ENCODE results near the gene PPIL6.
"Not testable (repeated sequence)": the region's sequence is repeated elsewhere in the genome, so short reads cannot be mapped to it uniquely, and the experiment has no call there.

The PPIL6 gene

GRCh38 chr6:109466212-109466923 is 25.9 kb upstream of the PPIL6 start:
- no peak for DNase-seq (ENCODE audit: low read depth in 3 of 3, low spot score in 1 of 3)

GRCh38 chr6:109465772-109466171 is 25.3 kb upstream of the PPIL6 start:
- no peak for DNase-seq (ENCODE audit: low read depth in 3 of 3, low spot score in 1 of 3)

- no peak for DNase-seq (ENCODE audit: low read depth in 3 of 3, low spot score in 1 of 3)
Measured at GRCh38 chr6:109461733-109462526, 21.5 kb upstream of the PPIL6 start.

GRCh38 chr6:109461205-109461604 is 20.8 kb upstream of the PPIL6 start:
- DNase-seq (ENCODE audit: low read depth in 3 of 3, low spot score in 1 of 3): not testable (repeated sequence)

GRCh38 chr6:109460161-109460829 is 19.9 kb upstream of the PPIL6 start:
- no peak for DNase-seq (ENCODE audit: low read depth in 3 of 3, low spot score in 1 of 3)

- peak in 1 of 3 donors; percentile 30 for DNase-seq (ENCODE audit: low read depth in 3 of 3, low spot score in 1 of 3)
Measured at GRCh38 chr6:109458774-109459531, 18.5 kb upstream of the PPIL6 start.

- no peak for DNase-seq (ENCODE audit: low read depth in 3 of 3, low spot score in 1 of 3)
Measured at GRCh38 chr6:109457562-109457996, 17.2 kb upstream of the PPIL6 start.

- no peak for DNase-seq (ENCODE audit: low read depth in 3 of 3, low spot score in 1 of 3)
Measured at GRCh38 chr6:109456710-109457561, 16.5 kb upstream of the PPIL6 start.

- DNase-seq (ENCODE audit: low read depth in 3 of 3, low spot score in 1 of 3): no peak
Measured at GRCh38 chr6:109456111-109456583, 15.7 kb upstream of the PPIL6 start.

- peak; percentile 28 to 58 (median 40) for DNase-seq (ENCODE audit: low read depth in 3 of 3, low spot score in 1 of 3)
Measured at GRCh38 chr6:109455437-109456110, 15.1 kb upstream of the PPIL6 start, which contains the start of gene MICAL1. MICAL1 (minus strand) TSS chr6:109455772; CDS start chr6:109454196, 1,576 bp downstream.

GRCh38 chr6:109454496-109455436 is 14.3 kb upstream of the PPIL6 start:
- peak; percentile 29 to 42 (median 34) for DNase-seq (ENCODE audit: low read depth in 3 of 3, low spot score in 1 of 3)

GRCh38 chr6:109453594-109454495 is 13.4 kb upstream of the PPIL6 start:
- no peak for DNase-seq (ENCODE audit: low read depth in 3 of 3, low spot score in 1 of 3)

- DNase-seq (ENCODE audit: low read depth in 3 of 3, low spot score in 1 of 3): no peak
Measured at GRCh38 chr6:109453156-109453555, 12.7 kb upstream of the PPIL6 start.

GRCh38 chr6:109452181-109452580 is 11.8 kb upstream of the PPIL6 start:
- no peak for DNase-seq (ENCODE audit: low read depth in 3 of 3, low spot score in 1 of 3)

- DNase-seq (ENCODE audit: low read depth in 3 of 3, low spot score in 1 of 3): no peak
Measured at GRCh38 chr6:109451376-109451775, 10.9 kb upstream of the PPIL6 start.

- no peak for DNase-seq (ENCODE audit: low read depth in 3 of 3, low spot score in 1 of 3)
Measured at GRCh38 chr6:109450801-109451200, 10.4 kb upstream of the PPIL6 start.

Measured in stimulated activated CD4-positive, alpha-beta T cell treated with anti-CD3 and anti-CD28 coated beads, TNF-alpha, amount 100 ng/mL, for 1 hour (primary cell).